Skeletal muscle satellite cell (primary cell): ENCODE data around the gene VWF.
"Not testable (repeated sequence)": the region's sequence is repeated elsewhere in the genome, so short reads cannot be mapped to it uniquely, and the experiment has no call there.

ENCODE experiments used
- H3K27me3 ChIP-seq: 2 replicates; pipeline ENCODE4 v1.7.0; 2013; ENCODE audit warnings: low read length; ENCODE audit not compliant: control insufficient read depth, insufficient read depth
- H3K36me3 ChIP-seq: 2 replicates; pipeline ENCODE4 v1.7.0; 2013; ENCODE audit warnings: mild to moderate bottlenecking, control low read depth, low read length; ENCODE audit not compliant: insufficient read depth
- H3K4me1 ChIP-seq: 2 replicates; pipeline ENCODE4 v1.7.0; 2013; ENCODE audit warnings: low read length; ENCODE audit not compliant: control insufficient read depth, insufficient read depth
- H3K4me2 ChIP-seq: 2 replicates; pipeline ENCODE4 v1.7.0; 2013; ENCODE audit warnings: mild to moderate bottlenecking, low read length
- H3K4me3 ChIP-seq: 2 replicates; pipeline ENCODE4 v1.7.0; 2013; ENCODE audit warnings: low read length
- H3K9ac ChIP-seq: 2 replicates; pipeline ENCODE4 v1.7.0; 2013; ENCODE audit warnings: mild to moderate bottlenecking, low read depth, low read length, moderate library complexity
- H3K9me3 ChIP-seq: replicated peaks from 2 replicates; pipeline ENCODE4 v1.7.0; 2013; ENCODE audit warnings: mild to moderate bottlenecking, control low read depth, low read length

The VWF gene

DNA sequence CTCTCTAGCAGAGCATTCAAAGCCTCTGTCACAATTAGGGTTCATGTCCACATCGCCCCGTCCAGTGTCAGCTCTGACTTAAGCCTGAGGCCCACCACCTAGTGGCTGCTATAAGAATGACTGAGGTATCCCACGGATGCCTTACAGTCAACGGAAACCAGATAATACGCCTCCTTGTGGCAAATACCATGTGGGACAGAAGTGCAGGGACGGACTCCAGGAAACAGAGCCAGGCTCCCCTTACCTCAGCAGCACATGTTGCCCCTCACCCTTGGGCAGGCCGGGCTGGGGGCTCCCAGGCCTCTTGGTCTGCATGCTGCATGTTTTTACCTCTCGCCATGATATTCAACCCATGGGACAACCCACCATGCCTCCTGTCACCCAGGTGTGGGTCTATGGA, 86.3 kb downstream of the VWF start:
- H3K9me3 ChIP-seq, result no peaks in the 10 kb centered on the region
- H3K36me3 ChIP-seq, result no peaks in the 10 kb centered on the region
- no peak overlapping the region for H3K4me3 ChIP-seq
- no peak overlapping the region for H3K4me2 ChIP-seq
- H3K4me1 ChIP-seq, result no peaks in the 10 kb centered on the region
- no peak overlapping the region for H3K9ac ChIP-seq
- peaks cover 14% of the 10 kb centered on the region for H3K27me3 ChIP-seq

DNA sequence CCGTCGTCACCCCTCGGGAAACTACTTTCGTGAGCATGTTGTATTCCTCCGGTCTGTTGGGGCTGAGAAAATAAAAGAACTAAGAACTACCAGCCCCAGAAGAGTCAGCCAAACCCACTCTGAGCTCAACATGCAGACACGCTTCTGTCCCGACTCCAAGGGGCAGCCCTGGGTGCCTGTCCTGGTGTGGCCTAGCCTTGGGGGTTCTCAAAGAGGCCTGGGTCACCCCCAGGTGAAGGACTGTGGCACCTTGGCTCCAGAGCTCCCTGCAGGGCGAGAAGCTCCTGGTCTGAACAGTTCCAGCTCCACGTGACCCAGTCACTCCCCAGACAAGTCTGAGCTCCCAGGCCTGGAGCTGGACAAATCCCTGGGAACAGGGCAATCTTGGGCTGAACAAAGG, 87.0 kb downstream of the VWF start:
- H3K27me3 ChIP-seq, result peaks cover 9% of the 10 kb centered on the region
- H3K9me3 ChIP-seq, result no peaks in the 10 kb centered on the region
- H3K4me2 ChIP-seq, result no peak overlapping the region
- no peaks in the 10 kb centered on the region for H3K4me1 ChIP-seq
- H3K36me3 ChIP-seq, result no peaks in the 10 kb centered on the region
- no peak overlapping the region for H3K4me3 ChIP-seq
- H3K9ac ChIP-seq, result no peak overlapping the region

DNA sequence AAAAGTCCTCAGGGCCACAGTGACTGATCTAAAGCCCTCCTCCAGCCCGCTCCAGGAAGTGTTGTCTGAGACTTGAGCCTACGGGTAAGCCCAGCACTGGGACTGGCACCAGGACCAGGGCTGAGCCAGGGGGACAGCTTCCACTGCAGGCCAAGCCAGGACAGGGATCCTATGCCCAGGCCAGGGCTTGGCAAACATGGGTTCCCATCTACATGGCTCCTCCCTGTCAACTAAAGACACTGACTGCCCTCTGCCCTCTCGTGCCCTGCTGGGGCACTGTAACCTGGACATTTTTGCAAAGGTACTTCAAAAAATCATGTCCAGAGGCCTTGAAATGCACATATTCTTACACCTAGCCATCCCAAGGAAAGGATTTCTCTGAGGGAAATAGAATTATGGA, 88.0 kb downstream of the VWF start:
- Histone ChIP-seq H3K9ac (no peak overlapping the region), H3K9me3 (no peaks in the 10 kb centered on the region), H3K4me1 (no peaks in the 10 kb centered on the region), H3K36me3 (no peaks in the 10 kb centered on the region), H3K4me3 (no peak overlapping the region), H3K27me3 (peaks cover 4% of the 10 kb centered on the region), H3K4me2 (no peak overlapping the region)

DNA sequence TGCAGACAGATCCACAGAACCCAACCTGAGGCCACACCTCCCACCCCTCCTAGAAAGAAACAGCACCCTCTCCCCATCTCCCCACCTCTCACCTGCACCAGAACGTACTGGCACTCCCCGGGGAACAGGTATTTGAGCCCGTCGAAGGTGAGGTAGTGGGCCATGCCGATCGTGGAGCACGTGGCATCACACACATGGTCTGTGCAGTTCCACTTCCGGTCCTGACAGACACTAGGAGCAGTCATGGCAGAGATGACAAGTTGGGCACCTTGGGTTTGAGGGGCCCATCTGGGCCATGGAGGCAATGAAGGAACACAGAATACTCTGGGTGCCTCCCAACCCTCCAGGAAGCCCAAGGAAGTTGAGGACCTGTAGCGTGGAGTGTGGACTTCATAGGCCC, 89.9 kb downstream of the VWF start:
- H3K36me3 ChIP-seq, result no peaks in the 10 kb centered on the region
- peaks cover 4% of the 10 kb centered on the region for H3K27me3 ChIP-seq
- no peak overlapping the region for H3K4me3 ChIP-seq
- H3K9ac ChIP-seq, result no peak overlapping the region
- no peaks in the 10 kb centered on the region for H3K4me1 ChIP-seq
- no peak overlapping the region for H3K4me2 ChIP-seq
- H3K9me3 ChIP-seq, result no peaks in the 10 kb centered on the region

DNA sequence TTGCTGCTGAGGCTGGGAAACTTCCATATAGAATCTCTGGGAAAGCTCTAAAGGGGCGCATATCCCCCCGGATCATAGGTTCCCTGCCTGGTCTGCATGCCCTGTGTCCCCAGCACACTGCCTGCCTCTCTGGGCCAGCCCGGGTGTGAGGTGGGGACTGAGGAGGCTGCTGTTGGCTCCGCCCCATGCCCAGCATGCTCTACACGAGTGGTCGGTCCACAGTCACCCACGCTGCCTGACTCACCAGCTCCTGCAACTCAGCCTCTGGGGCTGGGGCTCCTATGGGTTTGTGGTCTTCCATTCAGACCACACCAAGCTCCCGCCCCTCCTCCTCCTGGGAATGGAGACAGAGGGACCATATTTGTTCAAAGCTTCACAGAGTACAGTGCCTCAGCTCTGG, 90.9 kb downstream of the VWF start:
- Histone ChIP-seq H3K4me2 (no peak overlapping the region), H3K36me3 (no peaks in the 10 kb centered on the region), H3K4me1 (no peaks in the 10 kb centered on the region), H3K9me3 (no peaks in the 10 kb centered on the region), H3K4me3 (no peak overlapping the region), H3K9ac (no peak overlapping the region), H3K27me3 (peaks cover 4% of the 10 kb centered on the region)

DNA sequence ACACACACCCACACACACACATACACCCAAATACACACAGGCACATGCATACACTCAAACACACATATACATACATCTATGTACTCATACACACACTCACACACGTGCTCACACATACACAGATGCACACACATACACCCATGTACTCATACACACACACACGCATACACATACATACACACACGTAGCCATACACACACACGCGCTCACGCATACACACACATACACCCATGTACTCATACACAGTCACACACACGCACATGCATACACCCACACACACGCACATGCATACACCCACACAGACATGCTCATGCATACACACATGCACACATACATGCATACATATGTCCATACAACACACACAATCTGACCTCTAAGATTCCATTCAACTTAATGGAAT, 91.7 kb downstream of the VWF start:
- H3K9me3 ChIP-seq, result peaks cover 3% of the 10 kb centered on the region
- H3K36me3 ChIP-seq, result no peaks in the 10 kb centered on the region
- H3K4me2 ChIP-seq, result no peak overlapping the region
- H3K9ac ChIP-seq, result no peak overlapping the region
- no peak overlapping the region for H3K4me3 ChIP-seq
- H3K27me3 ChIP-seq, result peaks cover 4% of the 10 kb centered on the region
- H3K4me1 ChIP-seq, result no peaks in the 10 kb centered on the region

DNA sequence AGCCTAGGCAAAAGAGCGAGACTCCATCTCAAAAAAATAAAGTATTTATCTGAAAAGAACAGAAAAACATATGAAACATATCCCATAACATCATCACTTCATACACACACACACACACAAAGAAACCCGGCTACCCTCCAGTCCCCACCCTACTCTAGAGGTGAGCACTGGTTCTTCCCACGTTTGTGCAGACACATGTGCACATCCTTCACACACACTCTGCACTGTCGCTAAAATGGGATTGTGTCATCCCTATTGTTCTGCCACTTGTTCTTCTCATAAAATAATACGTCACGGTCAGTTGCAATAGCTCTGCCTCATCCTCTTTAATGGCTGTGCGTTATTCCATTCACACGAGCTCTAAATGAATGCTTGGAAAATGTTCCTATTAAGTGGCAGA, 93.5 kb downstream of the VWF start:
- Histone ChIP-seq H3K4me3 (no peak overlapping the region), H3K36me3 (no peaks in the 10 kb centered on the region), H3K9me3 (peaks cover 3% of the 10 kb centered on the region), H3K4me1 (no peaks in the 10 kb centered on the region), H3K9ac (no peak overlapping the region), H3K27me3 (peaks cover 4% of the 10 kb centered on the region), H3K4me2 (no peak overlapping the region)

DNA sequence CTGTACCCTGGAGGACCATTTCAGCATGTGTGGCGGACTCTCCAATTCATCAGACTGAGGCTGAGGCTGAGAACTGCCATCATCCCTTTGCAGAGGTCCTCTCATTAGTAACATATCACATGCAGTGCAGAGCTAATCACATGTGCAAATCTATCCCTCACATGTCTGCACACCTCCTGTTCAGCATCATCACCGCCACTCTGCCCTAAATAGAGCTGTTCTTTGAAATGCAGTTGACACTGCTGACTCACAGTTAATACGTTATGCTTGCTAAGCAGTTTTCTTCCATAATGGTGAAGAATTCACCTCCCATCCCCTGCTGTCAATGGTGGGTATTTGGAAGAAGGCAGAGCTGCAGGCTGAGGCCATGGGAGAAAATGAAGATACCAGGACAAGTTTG, 94.4 kb downstream of the VWF start:
- H3K4me2 ChIP-seq, result no peak overlapping the region
- H3K36me3 ChIP-seq, result no peaks in the 10 kb centered on the region
- no peak overlapping the region for H3K9ac ChIP-seq
- no peak overlapping the region for H3K4me3 ChIP-seq
- peaks cover 4% of the 10 kb centered on the region for H3K27me3 ChIP-seq
- H3K4me1 ChIP-seq, result no peaks in the 10 kb centered on the region
- peaks cover 3% of the 10 kb centered on the region for H3K9me3 ChIP-seq

DNA sequence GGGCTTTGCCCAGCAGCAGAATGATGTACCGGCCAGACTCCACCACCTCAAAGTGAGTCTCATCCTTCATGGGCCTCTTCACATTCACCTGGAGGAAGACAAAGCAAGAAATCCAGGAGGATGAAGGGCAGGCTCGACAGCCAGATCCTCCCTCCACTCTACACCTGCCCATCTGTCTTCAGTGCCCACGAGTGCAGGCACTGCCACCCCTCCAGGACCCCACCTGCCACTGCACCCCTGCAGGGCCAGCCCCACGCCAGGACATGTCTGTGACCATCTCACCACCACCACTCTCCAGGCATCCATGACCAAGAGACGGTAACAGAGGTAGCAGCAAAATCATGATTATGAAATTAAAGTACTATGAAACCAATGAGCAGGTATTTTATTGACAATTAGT, 95.1 kb downstream of the VWF start:
- H3K36me3 ChIP-seq, result no peaks in the 10 kb centered on the region

DNA sequence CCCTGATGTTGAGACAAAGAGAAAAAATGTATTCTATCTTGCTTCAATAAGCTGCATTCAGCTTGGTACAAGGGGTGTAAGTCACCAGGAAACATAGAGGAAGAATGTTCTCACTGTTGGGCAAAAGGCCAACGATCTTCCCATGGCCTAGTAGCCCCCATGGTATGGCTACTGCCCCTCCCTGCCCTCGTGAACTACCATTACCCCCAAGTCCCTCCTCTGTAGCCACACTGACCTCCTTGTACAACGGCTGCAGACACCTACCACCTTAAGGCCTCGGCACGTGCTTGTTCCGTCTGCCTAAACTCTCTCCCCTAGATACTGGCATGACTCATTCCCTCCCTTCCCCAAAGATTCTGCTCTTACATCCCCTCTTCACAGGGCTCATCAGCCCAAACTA, 97.5 kb downstream of the VWF start:
- Histone ChIP-seq H3K4me2 (no peak overlapping the region), H3K9me3 (peaks cover 3% of the 10 kb centered on the region), H3K36me3 (no peaks in the 10 kb centered on the region), H3K4me3 (no peak overlapping the region), H3K4me1 (no peaks in the 10 kb centered on the region), H3K9ac (no peak overlapping the region), H3K27me3 (no peaks in the 10 kb centered on the region)

More for the DNA sequence above, 95.1 kb downstream of the VWF start:
- H3K4me1 ChIP-seq, result no peaks in the 10 kb centered on the region
- no peak overlapping the region for H3K9ac ChIP-seq
- H3K4me2 ChIP-seq, result no peak overlapping the region
- H3K4me3 ChIP-seq, result no peak overlapping the region
- H3K9me3 ChIP-seq, result peaks cover 3% of the 10 kb centered on the region
- H3K27me3 ChIP-seq, result peaks cover 4% of the 10 kb centered on the region

DNA sequence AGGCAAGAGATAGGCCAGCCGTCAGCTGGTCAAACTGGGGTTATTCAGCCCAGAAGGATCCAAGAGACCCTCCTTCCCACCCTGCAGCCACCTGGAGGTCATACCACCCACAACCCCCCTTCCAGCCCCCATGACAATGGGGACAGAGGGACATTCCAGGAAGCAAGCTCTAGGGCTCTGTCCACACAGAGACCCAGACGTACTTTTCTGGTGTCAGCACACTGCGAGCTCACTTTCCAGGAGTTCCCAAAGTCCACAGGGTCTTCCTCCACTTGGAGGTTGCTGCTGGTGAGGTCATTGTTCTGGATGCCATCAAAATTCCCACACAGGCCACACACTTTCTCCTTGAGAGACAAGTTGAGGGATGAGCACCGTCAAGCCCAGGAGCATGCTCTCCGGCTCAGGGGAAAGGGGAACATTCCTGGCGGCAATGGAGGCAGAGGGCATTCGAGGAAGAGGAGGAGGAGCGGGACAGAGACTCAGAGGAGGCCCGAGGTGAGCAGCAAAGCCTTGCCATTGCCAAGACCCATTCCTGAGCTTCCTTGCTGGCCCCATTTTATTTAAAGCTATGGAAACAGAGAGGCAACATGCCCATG, 98.7 kb downstream of the VWF start:
- not testable (repeated sequence) for H3K4me3 ChIP-seq, H3K9ac ChIP-seq, H3K4me1 ChIP-seq, H3K36me3 ChIP-seq, H3K27me3 ChIP-seq, H3K4me2 ChIP-seq, H3K9me3 ChIP-seq

DNA sequence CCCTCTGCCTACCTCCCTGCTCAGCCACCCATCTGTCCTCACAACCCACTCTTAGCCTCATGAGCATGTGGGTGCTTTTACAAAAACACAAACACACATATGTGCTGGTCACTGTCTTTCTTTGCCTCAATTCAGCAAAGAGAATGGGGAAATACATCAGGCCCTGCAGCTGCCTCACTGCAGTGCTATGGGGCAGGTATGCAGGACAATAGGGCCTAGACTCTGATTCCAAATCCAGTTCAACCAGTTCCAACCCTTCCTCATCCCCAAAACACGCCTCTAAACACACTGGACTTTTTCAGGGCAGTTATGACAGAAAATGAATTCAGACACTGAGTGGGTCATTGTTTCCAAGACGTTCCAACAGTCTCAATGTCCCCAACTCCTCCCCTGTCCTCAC, 100.4 kb downstream of the VWF start:
- not testable (repeated sequence) for H3K9me3 ChIP-seq, H3K27me3 ChIP-seq, H3K4me3 ChIP-seq, H3K36me3 ChIP-seq, H3K9ac ChIP-seq, H3K4me2 ChIP-seq, H3K4me1 ChIP-seq
